Osteoblast (primary cell): Measurements from ENCODE around the gene NUP98. TPM values are rescaled to one million over a fixed set of nuclear protein-coding genes. Genes with fewer than 3 reads are reported as not detected.

Source experiments
- DNase-seq: peaks from one replicate; pipeline ENCODE4 v3.0.0; 2011; ENCODE audit warnings: low spot score, mixed read lengths; ENCODE audit not compliant: insufficient read length; ENCODE audit errors: missing footprints
- H2AFZ ChIP-seq: 2 replicates; pipeline ENCODE4 v1.6.0; 2011; ENCODE audit warnings: mild to moderate bottlenecking, low read length
- H3K27ac ChIP-seq: 2 replicates; pipeline ENCODE4 v1.5.1; 2011; ENCODE audit warnings: mild to moderate bottlenecking, low read depth, low read length, moderate library complexity
- H3K27me3 ChIP-seq: 2 replicates; pipeline ENCODE4 v1.6.0; 2012; ENCODE audit warnings: mild to moderate bottlenecking, control low read depth, inconsistent platforms, low read length, moderate library complexity; ENCODE audit not compliant: insufficient read depth
- H3K36me3 ChIP-seq: 2 replicates; pipeline ENCODE4 v1.5.1; 2011; ENCODE audit warnings: mild to moderate bottlenecking, low read length, control low read depth, moderate library complexity; ENCODE audit not compliant: insufficient read depth
- H3K4me1 ChIP-seq: 2 replicates; pipeline ENCODE4 v1.5.1; 2011; ENCODE audit warnings: mild to moderate bottlenecking, low read length, control low read depth, moderate library complexity; ENCODE audit not compliant: insufficient read depth
- H3K4me2 ChIP-seq: 2 replicates; pipeline ENCODE4 v1.6.0; 2011; ENCODE audit warnings: mild to moderate bottlenecking, low read length; ENCODE audit not compliant: insufficient read depth
- H3K4me3 ChIP-seq: fragments of 200-600 bp; sonication (generic); 3 replicates; pipeline ENCODE4 v1.5.1; 2012; ENCODE audit warnings: mild to moderate bottlenecking, low read length, inconsistent platforms; ENCODE audit not compliant: insufficient read depth
- H3K79me2 ChIP-seq: 2 replicates; pipeline ENCODE4 v1.6.0; 2012; ENCODE audit warnings: mild to moderate bottlenecking, low read length, control low read depth, inconsistent platforms; ENCODE audit not compliant: insufficient read depth
- H3K9me3 ChIP-seq: 2 replicates; pipeline ENCODE4 v1.5.1; 2011; ENCODE audit warnings: low read depth, low read length, control low read depth
- H4K20me1 ChIP-seq: 2 replicates; pipeline ENCODE4 v1.6.0; 2012; ENCODE audit warnings: mild to moderate bottlenecking, low read length, control low read depth; ENCODE audit not compliant: insufficient read depth
- CTCF ChIP-seq: IDR thresholded peaks from 2 replicates; pipeline ENCODE4 v1.5.1; 2011; ENCODE audit warnings: mild to moderate bottlenecking, low read depth, low read length, moderate library complexity; ENCODE audit errors: extremely low read depth
- total RNA-seq: library from RNA; depleted of rRNA; stranded (reverse); fragments of >200 nt; gene quantifications from 2 replicates; pipeline ENCODE4 v1.2.3, GENCODE V29; 2012

NUP98 gene
- total RNA-seq, 1 donor, result 114 TPM

- Histone ChIP-seq H3K27ac (no peak overlapping the region), H3K4me2 (no peak overlapping the region), H3K36me3 (no peaks in the 10 kb centered on the region), H3K4me1 (peaks cover 23% of the 10 kb centered on the region), H4K20me1 (peaks cover 20% of the 10 kb centered on the region), H3K27me3 (no peaks in the 10 kb centered on the region), H3K79me2 (peaks cover 27% of the 10 kb centered on the region), H3K9me3 (no peaks in the 10 kb centered on the region), H2AFZ (no peak overlapping the region), H3K4me3 (no peak overlapping the region)
- no peak for DNase-seq
- no peak for TF ChIP-seq CTCF
These were observed 2.5 kb upstream of the NUP98 start for GRCh38 chr11:3799873-3800272.

GRCh38 chr11:3799143-3799542 lies 1.8 kb upstream of the NUP98 start:
- no peaks in the 10 kb centered on the region for H3K27me3 ChIP-seq
- peaks cover 20% of the 10 kb centered on the region for H3K4me1 ChIP-seq
- no peaks in the 10 kb centered on the region for H3K9me3 ChIP-seq
- H3K79me2 ChIP-seq, result peaks cover 35% of the 10 kb centered on the region
- H3K36me3 ChIP-seq, result peaks cover under 1% of the 10 kb centered on the region
- H3K27ac ChIP-seq, result no peak overlapping the region
- no peak for TF ChIP-seq CTCF
- H3K4me3 ChIP-seq, result no peak overlapping the region
- peaks cover 28% of the 10 kb centered on the region for H4K20me1 ChIP-seq
- H3K4me2 ChIP-seq, result no peak overlapping the region
- no peak overlapping the region for H2AFZ ChIP-seq
- DNase-seq, result no peak

DNA sequence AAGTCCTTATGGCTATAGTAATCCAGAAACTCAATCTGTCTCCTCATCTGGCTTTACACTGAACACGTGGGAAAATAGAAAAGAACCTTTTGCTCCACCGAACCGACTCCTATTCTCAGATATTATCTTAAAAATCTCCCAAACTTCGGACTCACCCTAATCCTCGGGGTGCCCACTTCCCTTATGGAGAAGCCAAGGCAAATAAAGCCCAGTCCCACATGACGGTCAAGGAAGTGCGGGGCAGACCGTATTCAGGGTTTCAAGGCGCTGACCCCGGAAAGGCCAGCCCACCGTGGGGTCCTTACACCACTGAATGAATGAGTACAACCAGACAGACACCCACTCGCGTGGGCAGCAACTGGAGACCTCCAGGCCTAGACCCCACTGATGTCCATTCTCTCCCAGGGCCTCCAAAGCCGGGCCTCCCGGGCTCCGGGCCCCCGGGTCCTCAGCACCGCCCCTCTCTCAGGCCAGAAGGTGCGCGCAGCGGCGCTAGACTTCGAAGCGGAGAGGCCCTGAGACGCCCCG lies 489 bp downstream of the NUP98 start:
- peak overlapping the region; percentile 88 for H3K4me2 ChIP-seq
- TF ChIP-seq CTCF, result no peak
- no peaks in the 10 kb centered on the region for H3K27me3 ChIP-seq
- H3K9me3 ChIP-seq, result no peaks in the 10 kb centered on the region
- H4K20me1 ChIP-seq, result peaks cover 33% of the 10 kb centered on the region
- H3K79me2 ChIP-seq, result peaks cover 57% of the 10 kb centered on the region
- H3K4me3 ChIP-seq, result peak overlapping the region; percentile 92
- no peak for DNase-seq
- peak overlapping the region; percentile 97 for H3K27ac ChIP-seq
- peaks cover 15% of the 10 kb centered on the region for H3K4me1 ChIP-seq
- peak overlapping the region; percentile 73 for H2AFZ ChIP-seq
- peaks cover 18% of the 10 kb centered on the region for H3K36me3 ChIP-seq

DNA sequence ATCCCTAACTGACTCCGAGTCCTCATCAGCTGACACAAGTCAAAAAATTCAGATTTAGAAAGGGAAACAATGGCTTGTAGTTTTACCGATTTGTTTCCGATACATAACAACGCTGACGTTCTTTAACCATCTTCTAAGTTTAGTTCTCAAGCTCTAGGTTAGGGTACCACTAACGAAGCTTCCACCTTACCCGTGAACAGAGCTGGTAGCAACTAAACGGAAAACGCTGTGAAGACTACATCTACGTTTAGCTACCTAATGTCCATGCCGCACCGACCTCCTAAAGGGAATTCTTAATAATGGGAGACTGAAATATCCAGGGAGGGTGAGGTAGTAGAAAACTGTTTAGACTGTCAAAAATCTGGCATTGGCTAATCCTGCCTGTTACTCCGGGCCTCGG lies 1.0 kb downstream of the NUP98 start:
- Histone ChIP-seq H3K9me3 (no peaks in the 10 kb centered on the region), H3K27ac (peak overlapping the region; percentile 97), H3K79me2 (peaks cover 62% of the 10 kb centered on the region), H3K27me3 (no peaks in the 10 kb centered on the region), H2AFZ (no peak overlapping the region), H3K4me2 (peak overlapping the region; percentile 88), H3K4me1 (peaks cover 15% of the 10 kb centered on the region), H3K4me3 (peak overlapping the region; percentile 92), H3K36me3 (peaks cover 20% of the 10 kb centered on the region), H4K20me1 (peaks cover 33% of the 10 kb centered on the region)
- DNase-seq, result no peak
- no peak for TF ChIP-seq CTCF
